Activated CD8-positive, alpha-beta T cell treated with anti-CD3 and anti-CD28 coated beads for 36 hours (primary cell): Measurements from ENCODE around the gene KIF13A. TPM values are rescaled to one million over a fixed set of nuclear protein-coding genes. Genes with fewer than 3 reads are reported as not detected.
"Not testable (repeated sequence)": the region's sequence is repeated elsewhere in the genome, so short reads cannot be mapped to it uniquely, and the experiment has no call there.

Experiments used
- ATAC-seq: fragments of 200-7000 bp; cut with Tn5 transposase; one replicate; pipeline ENCODE4 v1.10.0; 2021; ENCODE audit warnings: mild to moderate bottlenecking, moderate library complexity
- CTCF ChIA-PET: fragments of 350-600 bp; sonication (Branson Sonifier 250); formaldehyde crosslinking; loops from one replicate; lab custom pipeline; 2021; ENCODE audit warnings: antibody characterized with exemption; lab: Charles Lee
- POLR2A ChIA-PET: fragments of 350-600 bp; sonication (Branson Sonifier 250); formaldehyde crosslinking; loops from one replicate; lab custom pipeline; 2021; ENCODE audit warnings: antibody characterized with exemption; lab: Charles Lee
- DNase-seq: peaks from one replicate; pipeline ENCODE4 v3.0.0-alpha.2; 2020
- H3K27ac Mint-ChIP-seq: one replicate; pipeline ENCODE4 v1.8.0; 2021; ENCODE audit warnings: mild to moderate bottlenecking, mixed read lengths
- H3K27me3 Mint-ChIP-seq: one replicate; pipeline ENCODE4 v1.8.0; 2021; ENCODE audit warnings: mixed read lengths
- H3K36me3 Mint-ChIP-seq: one replicate; pipeline ENCODE4 v1.8.0; 2021; ENCODE audit warnings: low read depth, mixed read lengths
- H3K4me1 Mint-ChIP-seq: one replicate; pipeline ENCODE4 v1.8.0; 2021; ENCODE audit warnings: low read depth, mixed read lengths
- H3K4me3 Mint-ChIP-seq: one replicate; pipeline ENCODE4 v1.8.0; 2021; ENCODE audit warnings: mild to moderate bottlenecking, moderate library complexity, mixed read lengths
- H3K9me3 Mint-ChIP-seq: one replicate; pipeline ENCODE4 v1.8.0; 2021; ENCODE audit warnings: mixed read lengths
- intact Hi-C: fragments of 100-400 bp; cut with micrococcal nuclease; formaldehyde crosslinking; loops from one replicate; pipeline ENCODE4 v1.10.0; 2022
- total RNA-seq, 2 experiments: library from RNA; stranded (reverse); gene quantifications; one replicate each; pipeline ENCODE4 v1.2.3, GENCODE V29; 2021
- TF ChIP-seq, protein P1 (sequence below): fragments of 200-600 bp; IDR thresholded peaks from one replicate; pipeline ENCODE4 v1.8.0; 2022; ENCODE audit warnings: antibody characterized with exemption, mild to moderate bottlenecking

KIF13A gene
- total RNA-seq, 2 experiments from 2014 or later = not detected

DNA sequence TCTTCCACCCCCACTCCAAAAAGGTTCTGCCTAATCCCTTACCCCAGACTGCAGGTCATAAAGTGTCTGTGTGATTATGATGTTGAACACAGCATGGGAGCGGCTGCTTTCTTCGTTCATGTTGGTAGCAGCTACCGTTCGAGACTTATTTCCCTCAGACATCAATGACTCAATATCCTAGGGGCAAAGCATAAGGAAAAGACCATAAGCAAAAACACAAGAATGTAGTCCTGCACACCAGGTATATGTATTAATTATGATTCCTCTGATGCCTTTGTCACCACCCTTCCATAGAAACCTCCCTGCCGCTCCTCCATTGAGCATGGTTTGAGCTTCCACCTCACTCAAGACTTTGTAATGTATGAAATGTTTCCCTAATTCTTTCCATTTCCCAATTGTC, 137.2 kb downstream of the KIF13A start:
- H3K9me3 Mint-ChIP-seq = no peaks in the 10 kb centered on the region
- H3K27me3 Mint-ChIP-seq = peaks cover 3% of the 10 kb centered on the region
- intact Hi-C loops = no loop called here
- no peaks in the 10 kb centered on the region for H3K36me3 Mint-ChIP-seq
- DNase-seq = no peak
- POLR2A ChIA-PET = no interaction called here
- H3K4me3 Mint-ChIP-seq = no peak overlapping the region
- ATAC-seq = no peak
- no peak overlapping the region for H3K27ac Mint-ChIP-seq
- H3K4me1 Mint-ChIP-seq = no peaks in the 10 kb centered on the region
- CTCF ChIA-PET = no interaction called here
- TF ChIP-seq, protein P1, sequence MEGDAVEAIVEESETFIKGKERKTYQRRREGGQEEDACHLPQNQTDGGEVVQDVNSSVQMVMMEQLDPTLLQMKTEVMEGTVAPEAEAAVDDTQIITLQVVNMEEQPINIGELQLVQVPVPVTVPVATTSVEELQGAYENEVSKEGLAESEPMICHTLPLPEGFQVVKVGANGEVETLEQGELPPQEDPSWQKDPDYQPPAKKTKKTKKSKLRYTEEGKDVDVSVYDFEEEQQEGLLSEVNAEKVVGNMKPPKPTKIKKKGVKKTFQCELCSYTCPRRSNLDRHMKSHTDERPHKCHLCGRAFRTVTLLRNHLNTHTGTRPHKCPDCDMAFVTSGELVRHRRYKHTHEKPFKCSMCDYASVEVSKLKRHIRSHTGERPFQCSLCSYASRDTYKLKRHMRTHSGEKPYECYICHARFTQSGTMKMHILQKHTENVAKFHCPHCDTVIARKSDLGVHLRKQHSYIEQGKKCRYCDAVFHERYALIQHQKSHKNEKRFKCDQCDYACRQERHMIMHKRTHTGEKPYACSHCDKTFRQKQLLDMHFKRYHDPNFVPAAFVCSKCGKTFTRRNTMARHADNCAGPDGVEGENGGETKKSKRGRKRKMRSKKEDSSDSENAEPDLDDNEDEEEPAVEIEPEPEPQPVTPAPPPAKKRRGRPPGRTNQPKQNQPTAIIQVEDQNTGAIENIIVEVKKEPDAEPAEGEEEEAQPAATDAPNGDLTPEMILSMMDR = no peak

DNA sequence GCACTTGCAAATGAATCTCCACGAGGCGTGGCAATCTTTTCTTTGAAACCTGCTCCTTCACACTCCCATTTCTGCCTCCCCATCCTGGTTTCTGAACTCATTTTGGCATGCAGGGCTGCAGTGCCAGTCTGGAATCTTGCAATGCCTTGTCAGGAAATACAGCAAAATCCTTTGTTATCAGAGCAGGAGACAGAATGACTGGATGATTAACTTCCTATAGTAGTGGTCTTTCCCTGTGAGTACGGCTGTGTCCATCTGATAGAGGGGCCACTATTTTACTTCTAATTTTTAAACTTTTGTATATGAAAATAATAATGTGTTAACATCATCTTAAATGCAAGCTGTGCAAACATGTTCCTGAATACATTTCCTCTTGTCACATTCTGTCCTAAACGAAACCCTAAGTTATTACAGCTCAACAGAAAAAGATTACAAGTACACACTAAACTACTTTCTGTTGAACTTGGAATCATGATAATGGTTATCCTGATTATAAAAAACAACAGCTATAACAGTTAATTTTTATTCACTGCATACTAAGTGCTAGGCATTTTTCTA, 140.2 kb downstream of the KIF13A start:
- no peak for ATAC-seq
- Mint-ChIP-seq H3K9me3 (no peaks in the 10 kb centered on the region), H3K27me3 (peaks cover 3% of the 10 kb centered on the region), H3K27ac (no peak overlapping the region), H3K36me3 (no peaks in the 10 kb centered on the region), H3K4me1 (no peaks in the 10 kb centered on the region), H3K4me3 (no peak overlapping the region)
- no peak for DNase-seq
- POLR2A ChIA-PET = no interaction called here
- CTCF ChIA-PET = no interaction called here
- TF ChIP-seq, protein P1 = no peak
- intact Hi-C loops = no loop called here

DNA sequence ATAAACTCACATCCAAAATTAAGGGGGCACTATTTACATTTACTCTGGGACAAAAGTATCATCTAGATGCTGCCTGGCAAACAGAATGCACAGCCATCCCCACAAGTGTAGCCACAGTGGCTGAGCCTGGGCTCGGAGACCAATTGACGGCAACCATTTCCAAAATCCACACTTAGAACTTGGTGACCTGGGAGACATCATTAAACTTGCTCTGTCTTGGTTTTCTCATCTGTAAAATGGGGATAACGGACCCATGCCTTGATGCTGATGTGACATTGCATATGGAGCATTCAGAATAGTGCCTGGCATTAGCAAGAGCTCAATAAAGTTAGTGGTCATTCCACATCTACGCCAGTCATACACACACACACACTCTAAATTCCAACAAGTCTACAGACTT, 140.7 kb downstream of the KIF13A start:
- DNase-seq (no peak), ATAC-seq (no peak)
- Mint-ChIP-seq H3K36me3 (no peaks in the 10 kb centered on the region), H3K4me3 (no peak overlapping the region), H3K9me3 (no peaks in the 10 kb centered on the region), H3K27me3 (peaks cover 3% of the 10 kb centered on the region), H3K27ac (no peak overlapping the region), H3K4me1 (no peaks in the 10 kb centered on the region)
- POLR2A ChIA-PET = no interaction called here
- intact Hi-C loops = no loop called here
- CTCF ChIA-PET = no interaction called here
- TF ChIP-seq, protein P1 = no peak

DNA sequence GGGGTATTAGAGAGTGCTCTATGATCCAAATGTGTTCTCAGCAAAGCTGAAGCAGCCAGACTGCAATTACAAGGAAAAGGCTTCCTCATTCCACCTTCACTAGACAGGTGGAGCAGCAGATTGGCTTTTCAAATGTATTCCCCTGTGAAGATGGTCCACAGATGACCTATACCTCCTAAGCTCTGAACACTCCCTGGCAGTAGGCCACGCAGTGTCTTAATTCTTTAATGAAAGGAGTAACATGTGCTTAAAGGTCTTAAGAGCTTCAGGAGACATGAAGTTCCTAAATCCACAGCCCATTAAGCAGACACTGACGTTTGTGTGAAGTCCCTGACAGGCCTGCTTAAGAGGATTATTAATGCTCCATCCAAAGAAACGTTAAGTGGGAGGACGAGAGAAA, 141.8 kb downstream of the KIF13A start:
- TF ChIP-seq, protein P1 = no peak
- no peaks in the 10 kb centered on the region for H3K36me3 Mint-ChIP-seq

DNA sequence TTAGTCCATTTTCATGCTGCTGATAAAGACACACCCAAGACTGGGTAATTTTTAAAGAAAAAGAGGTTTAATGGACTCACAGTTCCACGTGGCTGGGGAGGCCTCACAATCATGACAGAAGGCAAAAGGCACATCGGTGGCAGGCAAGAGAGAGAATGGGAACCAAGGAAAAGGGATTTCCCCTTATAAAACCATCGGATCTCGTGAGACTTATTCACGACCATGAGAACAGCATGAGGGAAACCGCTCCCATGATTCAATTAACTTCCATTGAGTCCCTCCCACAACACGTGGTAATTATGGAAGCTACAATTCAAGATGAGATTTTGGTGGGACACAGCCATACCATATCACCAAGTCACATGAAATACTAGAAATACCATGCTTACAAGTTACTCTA, 142.5 kb downstream of the KIF13A start:
- POLR2A ChIA-PET, H3K9me3 Mint-ChIP-seq, H3K4me1 Mint-ChIP-seq: not testable (repeated sequence)

More for the DNA sequence above, 141.8 kb downstream of the KIF13A start:
- ChIA-PET CTCF (no interaction called here), POLR2A (no interaction called here)
- Mint-ChIP-seq H3K4me1 (no peaks in the 10 kb centered on the region), H3K27ac (no peak overlapping the region), H3K4me3 (no peak overlapping the region), H3K27me3 (peaks cover 3% of the 10 kb centered on the region), H3K9me3 (no peaks in the 10 kb centered on the region)
- intact Hi-C loops = no loop called here
- DNase-seq = no peak
- ATAC-seq = no peak

More for the DNA sequence above, 142.5 kb downstream of the KIF13A start:
- H3K27ac Mint-ChIP-seq, CTCF ChIA-PET, ATAC-seq, intact Hi-C loops, H3K27me3 Mint-ChIP-seq, DNase-seq, H3K36me3 Mint-ChIP-seq, H3K4me3 Mint-ChIP-seq: not testable (repeated sequence)
